NOMO-1 treated with dmso at 0.1 percent for 144 hours (cell line): Measurements from ENCODE around the gene SH3RF3.

Source experiments
- DNase-seq: peaks from one replicate; lab custom pipeline; 2025; ENCODE audit not compliant: unreplicated experiment; lab: John Stamatoyannopoulos, UW

Gene SH3RF3

DNA sequence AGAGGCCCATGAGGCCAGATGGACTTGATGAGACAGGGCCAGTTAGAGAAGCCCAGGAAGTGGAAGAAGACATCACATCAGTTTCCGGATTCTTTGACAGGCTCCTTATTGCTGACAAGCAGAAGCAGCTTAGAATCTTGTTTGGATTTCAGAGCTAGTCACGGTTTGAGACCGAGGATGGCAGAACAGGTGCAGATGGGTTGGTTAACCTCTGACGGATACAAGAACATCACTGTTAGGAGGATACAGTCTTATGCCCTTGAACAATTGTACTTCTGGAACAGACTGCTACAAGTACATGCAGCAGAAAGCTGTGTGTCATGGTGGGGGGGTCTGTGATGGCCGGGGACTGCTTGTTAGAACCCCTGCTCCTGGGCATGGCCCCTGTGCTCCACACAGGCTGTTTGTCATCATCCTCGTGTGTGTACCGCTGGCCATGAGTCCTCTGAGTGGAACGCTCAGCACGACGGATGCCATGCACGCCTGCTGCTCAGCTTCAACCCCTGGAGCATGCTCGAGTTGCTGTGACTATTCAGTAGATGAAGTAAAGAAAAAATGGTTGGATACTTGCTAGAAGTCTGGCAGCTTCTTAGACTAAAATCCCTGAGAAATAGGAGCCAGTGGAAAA, 217.7 kb downstream of the SH3RF3 start:
- no peak for DNase-seq

DNA sequence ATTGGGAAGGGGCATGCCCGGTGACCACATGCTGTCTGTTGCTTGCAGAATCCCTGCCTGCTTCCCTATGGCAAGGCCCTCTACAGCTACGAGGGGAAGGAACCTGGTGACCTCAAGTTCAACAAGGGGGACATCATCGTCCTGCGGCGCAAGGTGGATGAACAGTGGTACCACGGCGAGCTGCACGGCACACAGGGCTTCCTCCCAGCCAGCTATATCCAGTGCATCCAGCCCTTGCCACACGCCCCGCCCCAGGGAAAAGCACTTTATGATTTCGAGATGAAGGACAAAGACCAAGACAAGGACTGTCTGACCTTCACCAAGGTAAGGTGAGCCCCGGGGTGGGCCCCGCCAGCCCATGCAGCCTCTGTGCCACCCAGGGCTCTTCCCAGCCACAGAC, 218.6 kb downstream of the SH3RF3 start:
- DNase-seq: no peak

DNA sequence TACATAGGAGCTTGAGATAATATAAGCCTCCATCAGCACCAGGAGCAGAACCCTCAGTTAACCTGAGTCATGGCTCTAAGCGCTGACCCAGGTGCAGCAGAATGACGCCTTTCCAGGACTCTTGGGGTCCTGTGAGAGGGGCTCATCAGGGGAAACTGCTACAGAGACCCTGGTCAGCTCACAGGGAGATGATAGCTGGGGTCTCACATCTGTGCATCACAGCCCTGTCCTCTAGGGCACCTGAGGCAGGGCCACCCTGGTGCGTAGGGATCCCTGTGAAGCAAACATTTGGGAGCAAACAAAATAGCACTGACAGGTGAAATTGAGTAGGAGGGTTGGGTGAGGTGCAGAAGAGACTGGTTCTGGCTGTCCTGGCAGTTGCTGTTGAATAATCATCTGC, 219.2 kb downstream of the SH3RF3 start:
- DNase-seq: no peak

DNA sequence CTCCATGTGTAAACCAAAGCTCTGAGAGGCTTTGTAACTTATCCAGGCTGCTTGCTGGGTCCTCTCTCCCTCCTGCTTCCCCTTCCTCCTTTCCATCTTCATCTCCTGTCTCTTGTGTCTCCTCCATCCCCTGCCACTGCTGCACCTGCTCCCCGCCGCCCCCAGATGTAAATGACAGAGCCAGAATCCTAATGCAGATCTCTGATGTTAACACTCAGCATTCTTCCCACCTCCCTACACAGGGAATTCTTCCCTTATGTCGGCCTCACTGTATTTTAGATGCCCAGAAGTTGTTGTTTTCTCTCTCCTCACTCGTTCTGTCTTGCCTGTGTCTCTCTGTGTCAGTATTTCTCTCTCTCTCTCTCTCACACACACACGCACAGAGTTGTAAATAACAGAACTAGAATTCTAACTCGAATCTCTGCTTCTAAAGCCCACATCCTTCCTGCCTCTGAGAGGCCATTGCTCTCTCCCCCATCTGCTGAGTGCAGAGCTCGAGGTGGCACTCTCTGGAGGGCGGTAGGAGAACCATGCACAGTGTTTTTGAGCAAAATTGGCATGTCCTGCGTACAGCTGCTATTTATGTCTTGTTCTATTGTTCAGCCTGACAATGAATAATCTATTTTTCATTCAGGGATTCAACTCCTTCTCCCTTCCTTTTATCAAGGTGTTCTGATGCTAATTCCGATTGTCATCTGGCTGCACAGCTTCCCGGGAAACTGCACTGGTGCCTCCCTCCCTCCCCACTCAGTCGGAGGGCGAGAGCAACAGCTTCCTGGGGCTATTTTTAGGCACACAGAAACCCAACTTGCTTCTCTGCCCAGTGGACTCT, 219.9 kb downstream of the SH3RF3 start:
- DNase-seq: no peak

DNA sequence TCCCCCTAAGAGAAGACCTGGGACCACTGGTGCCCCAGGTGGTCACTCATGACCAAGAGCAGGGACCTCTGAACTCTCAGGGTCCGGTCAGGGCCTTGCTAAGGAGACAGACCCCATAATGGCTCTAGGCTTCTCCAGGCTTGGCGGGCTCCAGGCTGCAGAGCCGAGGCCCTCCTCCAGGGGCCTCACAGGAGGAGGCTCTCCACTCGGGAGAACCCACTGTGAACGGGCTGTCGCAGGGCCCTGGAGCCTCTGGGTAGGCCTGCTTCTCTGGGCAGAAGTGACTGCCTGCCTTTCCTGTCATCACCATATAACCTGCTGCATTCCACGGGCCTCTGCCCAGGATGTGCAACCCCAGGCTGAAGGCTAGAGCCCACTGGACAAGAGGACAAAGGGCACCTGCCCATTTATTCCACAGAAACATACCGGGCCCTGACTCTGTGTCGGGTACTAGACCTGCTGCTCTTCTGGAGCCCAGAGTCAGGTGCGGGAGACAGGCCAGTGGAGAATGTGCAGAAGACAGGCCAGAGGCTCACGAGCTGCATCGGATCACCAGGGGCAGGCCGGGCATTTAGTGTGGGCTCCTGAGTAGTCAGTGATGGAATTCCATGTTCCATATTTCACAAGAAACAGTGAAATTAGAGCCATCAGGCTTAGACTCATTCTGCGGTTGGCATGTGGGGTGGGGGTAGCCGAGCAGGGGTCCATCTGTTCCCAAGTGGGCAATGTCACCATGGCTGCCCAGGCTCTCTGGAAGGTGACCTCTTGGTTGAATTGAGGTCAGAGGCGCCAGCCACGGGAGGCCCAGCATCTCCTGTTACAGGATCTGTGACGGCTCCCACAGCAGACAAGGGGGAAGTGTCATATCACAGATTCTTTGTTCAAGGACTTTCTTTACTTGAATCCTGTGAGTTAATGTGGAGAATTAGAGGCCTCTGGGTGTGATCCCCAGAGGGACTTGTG, 220.8 kb downstream of the SH3RF3 start:
- DNase-seq: no peak

DNA sequence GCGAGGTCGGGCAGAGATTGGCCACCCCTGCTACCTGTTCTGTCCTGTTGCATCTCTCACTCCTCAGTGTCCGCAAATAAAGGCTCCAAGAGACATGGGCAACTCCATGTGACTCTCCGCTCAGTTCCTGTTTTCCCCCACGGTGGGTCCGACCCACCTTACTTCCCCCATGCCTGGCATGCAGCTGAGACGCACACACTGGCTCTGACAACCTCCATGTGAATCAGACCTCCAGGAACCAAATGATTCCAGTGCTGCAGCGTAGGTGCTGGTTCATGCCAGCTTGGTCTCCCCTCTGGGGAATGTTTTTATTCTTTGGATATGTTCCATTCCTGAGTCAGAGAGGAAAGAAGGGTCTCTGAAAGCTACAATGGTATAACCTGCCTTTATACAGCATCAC, 221.5 kb downstream of the SH3RF3 start:
- DNase-seq: no peak

DNA sequence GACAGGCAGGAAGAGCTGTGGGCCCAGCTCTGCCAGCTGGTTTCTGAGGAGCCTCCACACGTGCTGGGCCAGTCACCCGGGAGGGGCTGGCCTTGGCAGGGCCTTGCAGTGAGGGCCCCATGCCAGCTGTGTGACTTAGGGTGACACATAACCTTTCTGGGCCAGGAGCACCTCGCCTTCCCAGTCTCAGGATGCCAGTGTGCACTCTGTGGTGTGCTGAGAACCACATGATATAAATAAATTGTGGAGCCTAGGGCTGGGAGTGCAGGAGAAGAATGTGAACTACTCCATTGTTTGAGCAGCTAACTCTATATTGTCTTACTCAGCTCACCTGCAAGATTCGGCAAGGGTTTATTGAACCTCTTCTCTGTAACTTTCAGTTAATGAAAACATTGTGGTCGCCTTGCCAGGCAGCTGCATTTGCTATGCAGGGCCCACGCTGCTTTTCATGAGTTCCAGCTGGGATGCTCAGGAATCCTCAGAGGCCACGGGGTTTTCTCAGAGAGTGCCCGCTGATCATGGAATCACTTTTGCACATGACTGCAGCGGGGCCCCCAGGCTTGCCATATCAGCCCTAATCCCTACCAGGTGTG, 222.3 kb downstream of the SH3RF3 start:
- no peak for DNase-seq

DNA sequence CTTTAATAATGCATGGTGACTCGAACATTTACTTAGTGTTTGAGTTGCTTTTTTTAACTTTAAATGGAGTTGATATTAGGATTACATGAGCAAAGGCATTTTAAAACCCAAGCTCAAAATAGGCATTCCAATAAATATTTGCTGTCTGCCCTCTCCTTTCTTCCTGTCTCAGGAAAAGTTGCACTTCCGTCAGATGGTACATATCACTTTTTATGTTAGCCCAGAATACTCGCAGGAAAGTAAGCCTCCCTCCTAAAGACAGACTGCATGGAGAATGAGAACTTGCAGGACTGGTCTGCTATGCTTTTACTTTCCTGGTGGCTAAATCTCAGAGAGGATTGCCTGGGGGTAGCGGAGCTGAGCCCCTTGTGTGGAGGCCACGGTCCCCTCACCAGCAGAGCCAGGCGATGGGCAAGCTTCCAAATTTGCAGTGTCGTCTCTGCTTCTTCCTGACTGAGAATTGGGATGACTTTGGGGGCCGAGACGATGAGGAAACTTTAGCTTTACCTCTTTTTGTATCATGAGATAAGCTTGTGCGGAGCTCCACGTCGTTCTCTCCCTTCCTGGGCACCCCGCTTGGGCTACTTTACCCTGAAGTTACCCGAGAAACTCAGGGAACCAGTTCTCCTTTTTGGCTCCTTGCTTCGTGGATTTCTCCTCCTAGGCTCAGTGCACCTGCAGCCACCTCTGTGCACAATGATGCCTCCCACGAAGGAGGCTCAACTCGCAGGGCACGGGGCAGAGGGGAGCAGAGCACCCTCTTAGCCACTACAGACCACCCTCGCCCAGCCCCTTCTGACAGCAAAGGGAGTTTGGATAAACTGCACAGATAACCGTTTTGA, 223.3 kb downstream of the SH3RF3 start:
- no peak for DNase-seq

DNA sequence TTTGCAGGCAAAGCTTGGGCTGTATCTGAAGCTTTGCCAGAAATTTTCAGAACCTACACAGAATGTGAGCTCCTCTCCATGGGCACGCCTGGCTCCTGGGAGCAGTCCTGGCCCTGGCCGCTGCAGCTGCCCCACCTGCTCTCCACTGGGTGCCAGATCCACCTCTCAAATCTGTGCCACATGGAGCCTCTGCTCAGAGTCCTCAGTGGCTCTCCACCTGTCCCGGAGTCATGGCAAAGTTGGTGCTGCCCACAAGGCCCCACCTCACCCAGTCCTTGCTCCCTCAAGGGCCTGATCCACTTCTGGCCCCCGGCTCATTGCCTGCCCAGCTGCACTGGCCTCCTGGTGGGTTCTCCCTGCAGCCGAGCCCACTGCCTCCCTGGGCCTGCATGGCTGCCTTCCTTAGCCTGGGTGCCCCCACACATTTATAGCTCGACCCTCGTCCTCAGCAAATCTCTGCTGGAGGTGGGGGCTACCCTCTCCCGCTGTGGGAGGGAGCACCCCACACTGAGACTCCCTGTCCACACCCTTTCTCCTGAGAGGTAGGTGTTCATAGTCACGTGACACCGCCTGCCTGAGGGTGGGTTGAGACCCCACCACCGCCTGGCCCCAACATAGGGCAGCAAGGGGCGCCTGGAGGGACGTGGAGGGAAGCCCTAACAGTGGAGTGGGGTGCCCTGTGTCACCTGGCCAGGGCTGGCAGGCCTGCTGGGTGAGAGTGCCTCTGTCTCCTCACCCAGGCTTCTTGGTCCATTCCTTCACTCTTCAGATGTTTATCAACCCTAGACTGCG, 224.1 kb downstream of the SH3RF3 start:
- no peak for DNase-seq

DNA sequence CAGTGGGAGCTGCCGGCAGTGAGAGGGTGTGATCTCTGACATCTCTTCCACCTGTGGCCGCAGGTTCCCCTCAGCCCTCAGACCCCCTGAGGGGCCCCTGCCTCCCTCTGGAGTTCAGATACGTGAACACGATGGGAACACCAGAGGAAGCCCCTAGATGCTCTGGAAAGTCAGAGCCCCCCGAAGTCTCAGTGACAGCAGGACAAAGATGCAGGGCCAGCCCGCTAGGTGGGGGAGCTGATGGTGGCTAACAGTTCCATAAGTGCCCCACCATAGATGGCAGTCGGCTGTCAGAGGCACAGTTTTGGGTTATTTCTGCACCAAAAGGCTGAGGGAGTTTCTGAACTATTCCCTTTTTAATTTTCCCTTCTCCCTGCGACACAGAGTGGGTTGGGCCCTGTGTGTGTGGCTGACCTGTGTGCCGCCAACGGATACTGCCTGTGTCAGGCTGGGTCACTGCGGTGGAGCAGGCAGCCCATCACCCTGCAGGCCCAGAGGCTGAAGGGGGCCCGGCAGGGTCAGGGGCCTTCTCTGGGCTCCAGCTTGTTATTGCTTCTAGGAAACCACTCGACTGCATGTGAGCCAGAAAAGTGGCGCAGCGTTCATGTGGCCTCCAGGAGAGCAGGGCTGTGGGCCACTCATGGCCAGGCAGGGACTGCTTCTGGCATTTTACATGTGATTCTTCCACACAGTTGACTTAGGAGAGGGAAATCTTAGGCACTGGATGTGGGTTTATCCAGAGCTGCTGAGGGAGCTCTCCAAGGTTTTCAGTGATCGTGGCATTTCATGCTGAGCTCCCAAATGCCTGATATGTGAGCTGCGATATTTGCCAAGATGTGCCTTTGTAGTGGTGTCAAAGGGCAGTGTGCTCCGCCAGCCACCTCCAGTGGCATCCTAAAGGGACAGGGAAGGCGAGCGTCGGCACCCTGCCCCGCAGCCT, 225.1 kb downstream of the SH3RF3 start:
- no peak for DNase-seq

DNA sequence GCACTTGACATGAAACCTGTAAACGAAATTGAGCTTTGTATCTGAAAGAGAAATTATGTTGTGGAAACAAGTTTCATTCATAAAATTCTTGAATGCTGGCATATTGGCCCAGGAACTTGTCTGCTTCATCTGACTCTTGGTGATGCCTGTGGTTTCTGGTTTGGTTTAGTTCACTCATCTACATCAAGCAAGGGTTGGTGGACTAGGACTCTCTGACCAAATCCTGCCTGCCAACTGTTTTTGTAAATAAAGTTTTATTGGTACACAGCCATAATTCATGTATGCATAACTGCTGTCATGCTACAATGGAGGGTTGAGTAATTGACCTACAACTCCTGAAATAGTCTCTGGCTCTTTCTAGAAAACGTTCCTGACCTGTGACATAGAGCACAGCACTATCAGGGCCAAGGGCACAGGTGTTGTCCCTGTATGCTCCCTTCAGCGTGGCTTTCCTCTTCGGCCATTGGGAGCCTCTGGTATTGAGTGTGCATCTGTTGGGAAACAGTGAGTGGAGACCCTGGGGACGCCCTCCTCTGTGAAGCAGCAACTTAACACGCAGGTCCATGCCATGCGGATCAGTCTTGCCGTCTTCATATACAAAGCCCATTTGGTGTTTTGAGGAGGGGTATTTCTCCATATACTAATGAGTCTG, 226.3 kb downstream of the SH3RF3 start:
- no peak for DNase-seq

DNA sequence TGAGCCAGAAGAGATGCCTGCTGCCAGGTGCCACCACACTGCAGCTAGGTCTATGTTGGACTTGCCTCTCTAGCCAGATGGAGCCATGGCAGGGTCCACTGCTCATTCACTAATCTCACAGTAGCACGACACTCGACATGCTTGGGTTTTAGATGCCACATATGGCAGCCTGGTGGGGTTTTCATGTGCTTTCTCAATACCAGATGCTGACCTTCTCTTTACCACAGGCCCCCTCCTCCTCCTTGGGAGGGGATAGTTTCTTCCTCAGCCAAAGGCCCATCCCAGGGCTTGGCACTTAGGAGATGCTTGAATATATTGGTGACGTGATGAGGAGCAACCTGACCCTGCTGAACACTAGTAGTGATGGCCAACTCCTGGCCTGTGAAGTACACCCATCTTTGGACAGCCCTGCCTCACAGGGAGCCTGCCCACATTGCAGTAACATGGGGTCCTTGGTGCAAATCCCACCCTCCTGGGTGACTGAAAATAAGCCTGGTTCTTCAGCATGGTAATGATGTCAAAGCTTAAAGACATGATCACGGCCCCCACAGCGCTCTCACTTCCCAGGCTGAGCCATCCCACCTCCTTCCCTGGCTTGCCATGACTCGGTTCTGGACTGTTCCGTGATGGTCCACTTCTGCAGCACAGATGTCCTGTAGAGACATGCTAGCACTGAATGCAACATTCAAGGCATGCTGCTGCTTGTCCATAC, 227.5 kb downstream of the SH3RF3 start:
- DNase-seq: no peak

DNA sequence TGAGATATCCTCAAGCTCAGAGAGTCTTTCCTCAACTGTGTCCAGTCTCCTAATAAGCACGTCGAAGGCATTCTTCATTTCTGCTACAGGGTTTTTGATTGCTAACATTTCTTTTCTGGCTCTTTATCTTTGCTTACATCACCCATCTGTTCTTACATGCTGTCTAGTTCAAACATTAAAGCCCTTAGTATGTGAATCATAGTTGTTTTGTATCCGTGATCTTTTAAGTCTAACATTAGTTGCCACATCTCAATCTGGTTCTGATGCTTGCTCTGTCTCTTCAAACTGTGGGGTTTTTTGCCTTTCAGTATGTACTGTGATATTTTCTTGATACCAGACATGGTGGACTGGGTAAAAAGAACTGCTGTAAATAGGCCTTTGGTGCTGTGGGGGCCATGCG, 235.2 kb downstream of the SH3RF3 start:
- no peak for DNase-seq

DNA sequence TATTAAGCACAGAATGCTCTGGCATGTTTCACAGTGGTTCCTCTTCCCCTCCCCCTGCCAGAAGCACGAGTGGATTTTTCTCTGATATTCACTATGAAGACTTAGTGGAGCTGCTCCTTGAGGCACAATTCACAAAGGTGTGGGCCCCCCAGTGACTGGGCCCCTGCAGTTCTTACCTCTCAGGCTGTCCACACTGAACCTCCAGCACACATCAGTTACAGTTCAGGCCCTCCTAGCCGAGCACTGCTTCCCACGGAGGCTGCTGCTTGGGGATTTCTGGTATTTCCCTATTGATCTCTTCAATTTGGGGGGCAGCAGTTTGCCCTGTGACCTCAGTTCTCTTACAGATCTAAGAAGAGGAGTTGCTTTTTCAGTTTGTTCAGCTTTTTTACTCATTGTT, 236.1 kb downstream of the SH3RF3 start:
- DNase-seq: no peak

DNA sequence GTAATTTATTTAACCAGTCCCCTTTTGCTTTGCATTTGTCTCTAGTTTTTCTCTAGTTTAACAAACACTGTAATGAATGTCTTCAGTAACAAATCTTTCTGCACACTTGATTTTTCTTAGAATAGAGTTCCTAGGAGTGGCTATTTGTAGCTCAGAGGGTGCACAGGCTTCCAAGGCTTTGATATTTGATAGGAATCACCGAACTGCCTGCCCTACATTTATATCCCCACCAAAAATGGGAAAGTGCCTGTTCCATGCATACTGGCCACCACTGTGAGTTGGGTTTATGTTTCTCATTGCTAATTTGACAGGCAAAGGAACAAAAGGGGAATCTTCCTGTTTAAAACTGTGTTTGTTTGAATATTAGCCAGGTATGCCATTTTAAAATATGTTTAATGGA, 238.7 kb downstream of the SH3RF3 start:
- no peak for DNase-seq

DNA sequence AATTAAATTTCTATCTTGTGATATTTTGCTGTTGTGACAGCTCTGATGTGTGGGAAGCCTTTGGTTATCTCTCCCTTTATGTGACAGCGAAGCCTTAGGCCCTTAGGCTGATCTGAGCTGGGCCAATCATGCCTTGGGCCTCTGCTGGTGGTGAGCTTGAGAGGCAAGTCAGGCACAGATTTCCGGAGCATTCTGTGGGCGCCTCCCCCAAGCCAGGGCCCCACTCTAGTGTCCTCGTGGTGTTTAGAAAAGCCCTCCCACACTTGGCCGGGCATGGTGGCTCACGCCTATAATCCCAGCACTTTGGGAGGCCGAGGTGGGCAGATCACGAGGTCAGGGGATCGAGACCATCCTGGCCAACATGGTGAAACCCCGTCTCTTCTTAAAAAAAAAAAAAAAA, 239.8 kb downstream of the SH3RF3 start:
- DNase-seq: no peak

DNA sequence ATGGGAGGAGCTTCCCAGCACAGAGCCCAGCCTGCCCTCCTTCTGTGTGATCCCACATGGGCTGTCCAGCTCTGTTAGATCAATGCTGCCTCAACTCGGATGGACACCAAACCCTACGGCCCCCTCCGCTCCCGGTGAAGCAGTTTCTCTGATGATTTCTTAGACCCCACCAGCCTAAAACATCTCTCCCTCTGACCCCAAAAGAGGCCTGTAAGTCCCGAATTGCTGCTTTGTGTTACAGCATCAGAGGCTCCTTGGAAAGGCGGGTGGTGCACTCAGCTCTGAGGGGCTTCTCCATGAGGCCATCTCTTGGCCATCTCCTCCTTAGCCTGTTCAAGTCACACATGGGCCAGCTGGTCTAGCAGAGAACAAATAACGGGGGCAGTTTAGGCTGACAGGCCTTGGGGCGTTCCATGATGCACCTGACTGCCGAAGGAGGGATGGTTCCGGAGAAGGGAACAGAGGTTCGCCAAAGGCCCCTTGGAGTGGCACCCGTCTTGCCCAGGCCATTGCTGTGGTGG, 240.7 kb downstream of the SH3RF3 start:
- no peak for DNase-seq
